ENCODE measurements around the gene CROCC2.

The CROCC2 gene

DNA sequence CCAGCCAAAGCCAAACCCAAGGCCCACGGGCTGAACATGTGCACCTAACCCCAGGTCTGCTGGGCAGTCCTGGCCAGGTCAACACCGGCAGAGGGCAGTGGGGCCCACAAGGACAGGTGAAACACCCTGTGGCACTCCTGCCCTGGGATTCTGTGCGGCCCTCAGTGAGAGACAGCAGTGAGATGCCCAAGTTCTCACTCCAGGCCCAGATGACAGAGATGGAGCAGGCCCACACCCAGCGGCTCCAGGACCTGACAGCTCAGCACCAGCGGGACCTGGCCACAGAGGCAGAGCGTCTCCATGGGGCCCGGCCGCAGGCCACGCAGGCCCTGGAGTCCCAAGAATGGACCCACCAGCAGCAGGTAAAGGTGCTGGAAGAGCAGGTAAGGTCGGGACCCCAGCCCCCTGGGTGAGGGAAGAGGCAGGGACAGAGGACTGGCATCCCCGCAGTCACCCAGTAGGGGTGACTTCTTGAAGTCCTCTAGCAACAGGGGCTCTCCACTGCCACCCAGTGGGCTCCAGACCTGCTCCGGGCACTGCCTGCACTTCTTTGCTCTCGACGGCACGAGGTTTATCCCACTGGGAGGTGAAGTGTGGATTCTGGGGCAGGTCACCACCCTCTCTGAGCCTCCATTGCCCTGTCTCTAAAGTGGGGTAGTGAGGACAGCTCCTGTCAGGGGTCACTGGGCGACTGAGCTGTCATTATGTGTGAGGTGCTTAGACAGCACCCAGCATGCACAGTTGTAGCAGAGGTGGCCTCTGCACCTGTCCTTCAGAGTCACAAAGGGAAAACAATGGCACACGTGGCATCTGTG lies 83.5 kb downstream of the CROCC2 start:
- H3K4me3 ChIP-seq (replicated peaks; ENCODE audit: low read depth, low read length): no peak overlapping the region
- no peak for DNase-seq (ENCODE audit: extremely low read depth, low read depth)

DNA sequence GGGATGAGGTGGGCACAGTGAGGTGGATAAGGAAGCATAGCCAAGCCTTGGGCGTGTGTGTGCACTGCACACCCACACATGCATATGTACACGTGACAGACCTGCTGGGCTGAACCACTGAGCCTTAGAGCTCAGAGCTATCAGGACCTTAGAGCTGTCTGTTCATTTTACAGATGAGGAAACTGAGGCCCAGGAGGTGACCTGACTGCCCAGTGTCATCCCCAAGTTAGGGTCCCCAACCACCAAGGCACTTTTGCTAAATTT lies 84.1 kb downstream of the CROCC2 start:
- DNase-seq (ENCODE audit: extremely low read depth, low read depth): no peak
- TF ChIP-seq, protein P1, sequence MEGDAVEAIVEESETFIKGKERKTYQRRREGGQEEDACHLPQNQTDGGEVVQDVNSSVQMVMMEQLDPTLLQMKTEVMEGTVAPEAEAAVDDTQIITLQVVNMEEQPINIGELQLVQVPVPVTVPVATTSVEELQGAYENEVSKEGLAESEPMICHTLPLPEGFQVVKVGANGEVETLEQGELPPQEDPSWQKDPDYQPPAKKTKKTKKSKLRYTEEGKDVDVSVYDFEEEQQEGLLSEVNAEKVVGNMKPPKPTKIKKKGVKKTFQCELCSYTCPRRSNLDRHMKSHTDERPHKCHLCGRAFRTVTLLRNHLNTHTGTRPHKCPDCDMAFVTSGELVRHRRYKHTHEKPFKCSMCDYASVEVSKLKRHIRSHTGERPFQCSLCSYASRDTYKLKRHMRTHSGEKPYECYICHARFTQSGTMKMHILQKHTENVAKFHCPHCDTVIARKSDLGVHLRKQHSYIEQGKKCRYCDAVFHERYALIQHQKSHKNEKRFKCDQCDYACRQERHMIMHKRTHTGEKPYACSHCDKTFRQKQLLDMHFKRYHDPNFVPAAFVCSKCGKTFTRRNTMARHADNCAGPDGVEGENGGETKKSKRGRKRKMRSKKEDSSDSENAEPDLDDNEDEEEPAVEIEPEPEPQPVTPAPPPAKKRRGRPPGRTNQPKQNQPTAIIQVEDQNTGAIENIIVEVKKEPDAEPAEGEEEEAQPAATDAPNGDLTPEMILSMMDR (IDR thresholded peaks at IDR 0.05; ENCODE audit: low read depth, low read length, missing control alignments): no peak

More for the DNA sequence above, 83.5 kb downstream of the CROCC2 start:
- TF ChIP-seq, protein P1 (IDR thresholded peaks at IDR 0.05; ENCODE audit: low read depth, low read length, missing control alignments): peak; percentile 51

DNA sequence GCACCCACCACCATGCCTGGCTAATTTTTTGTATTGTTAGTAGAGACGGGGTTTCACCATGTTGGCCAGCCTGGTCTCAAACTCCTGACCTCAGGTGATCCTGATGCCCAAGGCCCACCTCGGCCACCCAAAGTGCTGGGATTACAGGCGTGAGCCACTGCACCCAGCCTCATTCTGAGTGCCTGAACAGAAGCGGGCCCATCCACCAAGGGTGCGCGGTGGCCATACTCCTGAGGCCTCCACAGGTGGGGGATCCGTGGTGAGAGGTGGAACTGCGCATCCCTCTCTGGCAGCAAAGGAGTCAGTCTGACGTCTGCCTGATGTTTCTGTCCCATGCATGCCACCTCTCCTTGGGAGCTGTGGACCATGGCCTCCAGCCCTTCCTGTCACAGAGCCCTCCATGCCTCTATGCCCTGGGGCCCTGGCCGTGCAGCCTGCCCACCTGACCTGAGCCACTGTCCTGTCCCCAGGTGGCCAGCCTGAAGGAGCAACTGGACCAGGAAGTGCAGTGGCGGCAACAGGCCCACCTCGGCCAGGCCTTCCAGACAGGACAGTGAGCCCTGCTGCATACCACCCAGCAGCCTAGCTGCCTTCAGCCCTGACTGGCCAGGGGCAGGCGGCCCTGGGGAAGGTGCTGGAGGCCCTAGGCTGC lies 84.7 kb downstream of the CROCC2 start:
- TF ChIP-seq, protein P1 (IDR thresholded peaks at IDR 0.05; ENCODE audit: low read depth, low read length, missing control alignments): no peak
- no peak for DNase-seq (ENCODE audit: extremely low read depth, low read depth)
- no peak overlapping the region for H3K4me3 ChIP-seq (replicated peaks; ENCODE audit: low read depth, low read length)

More for the DNA sequence above, 84.1 kb downstream of the CROCC2 start:
- no peak overlapping the region for H3K4me3 ChIP-seq (replicated peaks; ENCODE audit: low read depth, low read length)

DNA sequence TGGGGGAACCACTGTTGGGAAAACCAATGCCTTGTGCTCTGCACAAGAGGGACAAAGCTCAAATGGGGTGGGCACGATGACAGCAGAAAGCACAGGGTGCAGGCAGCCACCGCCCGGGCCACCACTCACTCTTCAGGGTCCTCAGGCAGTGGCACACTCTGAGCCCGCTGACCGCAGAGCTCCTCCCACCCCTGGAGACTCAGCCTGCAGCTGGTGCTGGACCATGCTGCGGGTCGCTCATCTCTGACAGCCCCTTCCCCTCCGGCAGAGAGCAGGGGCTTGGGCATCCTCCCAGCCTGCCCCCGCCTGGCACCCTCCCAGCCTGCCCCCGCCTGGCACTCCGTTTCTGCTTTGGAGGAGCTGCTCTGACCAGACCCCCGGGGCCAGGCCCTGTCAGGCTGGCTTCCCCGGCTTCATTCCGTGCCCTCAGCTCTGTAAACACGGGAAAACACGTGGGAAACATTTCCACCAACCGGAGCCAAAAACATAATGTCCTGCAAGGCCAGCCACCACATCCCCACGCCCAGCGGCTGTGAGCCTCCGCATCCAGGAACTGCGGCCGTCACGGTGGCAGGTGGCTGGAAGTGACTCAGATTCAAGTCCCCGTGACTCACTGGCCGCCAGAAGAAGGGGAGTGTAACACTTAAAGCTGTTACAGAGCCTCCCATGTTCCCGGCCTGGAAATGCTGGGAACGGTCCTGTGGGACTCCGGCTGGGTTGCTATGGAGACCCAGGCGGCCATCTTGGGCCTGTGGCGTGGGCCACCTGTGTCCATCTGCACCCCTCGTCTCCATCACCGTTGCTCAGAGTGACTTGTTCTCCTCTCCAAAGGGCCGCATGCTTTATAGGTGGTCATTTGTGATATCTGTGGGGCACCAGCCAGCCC lies 85.5 kb downstream of the CROCC2 start:
- H3K4me3 ChIP-seq (replicated peaks; ENCODE audit: low read depth, low read length): no peak overlapping the region
- peak; percentile 92 for DNase-seq (ENCODE audit: extremely low read depth, low read depth)
- TF ChIP-seq, protein P1 (IDR thresholded peaks at IDR 0.05; ENCODE audit: low read depth, low read length, missing control alignments): no peak

DNA sequence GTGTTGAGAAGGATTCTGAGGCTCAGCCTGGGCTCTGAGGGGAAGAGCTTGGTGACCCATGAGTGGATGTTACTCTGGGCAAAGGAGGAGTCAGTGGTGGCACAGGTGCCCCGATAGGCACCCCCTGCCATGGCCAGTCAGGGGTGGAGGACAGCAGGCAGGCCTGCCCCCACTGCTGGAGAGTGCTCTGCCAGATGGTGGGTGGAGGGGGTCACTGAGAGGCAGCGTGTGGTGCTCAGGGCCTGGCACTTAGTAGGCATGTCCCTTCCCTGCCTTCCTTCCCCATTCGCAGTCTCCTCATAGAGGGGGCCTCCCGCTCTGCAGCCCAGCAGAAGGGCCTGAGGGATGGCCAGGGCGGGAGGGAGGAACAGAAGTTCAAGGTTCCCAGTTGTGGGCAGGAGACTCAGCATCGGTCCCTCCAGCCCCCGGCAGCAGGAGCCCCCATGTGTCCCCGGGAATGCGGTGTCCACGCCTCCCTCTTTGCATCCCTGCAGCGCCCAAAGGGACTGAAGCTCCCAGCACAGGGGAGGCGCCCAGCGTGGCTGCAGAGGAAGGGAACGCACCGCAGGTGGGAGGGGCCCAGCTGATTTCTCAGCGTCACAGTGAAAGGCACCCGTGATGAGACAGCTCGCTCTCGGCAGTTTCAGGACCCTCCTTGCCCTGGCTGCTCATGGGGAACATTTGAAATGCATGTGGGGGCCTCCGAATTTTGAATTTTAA lies 86.6 kb downstream of the CROCC2 start:
- DNase-seq (ENCODE audit: extremely low read depth, low read depth): no peak
- TF ChIP-seq, protein P1 (IDR thresholded peaks at IDR 0.05; ENCODE audit: low read depth, low read length, missing control alignments): no peak
- H3K4me3 ChIP-seq (replicated peaks; ENCODE audit: low read depth, low read length): no peak overlapping the region

DNA sequence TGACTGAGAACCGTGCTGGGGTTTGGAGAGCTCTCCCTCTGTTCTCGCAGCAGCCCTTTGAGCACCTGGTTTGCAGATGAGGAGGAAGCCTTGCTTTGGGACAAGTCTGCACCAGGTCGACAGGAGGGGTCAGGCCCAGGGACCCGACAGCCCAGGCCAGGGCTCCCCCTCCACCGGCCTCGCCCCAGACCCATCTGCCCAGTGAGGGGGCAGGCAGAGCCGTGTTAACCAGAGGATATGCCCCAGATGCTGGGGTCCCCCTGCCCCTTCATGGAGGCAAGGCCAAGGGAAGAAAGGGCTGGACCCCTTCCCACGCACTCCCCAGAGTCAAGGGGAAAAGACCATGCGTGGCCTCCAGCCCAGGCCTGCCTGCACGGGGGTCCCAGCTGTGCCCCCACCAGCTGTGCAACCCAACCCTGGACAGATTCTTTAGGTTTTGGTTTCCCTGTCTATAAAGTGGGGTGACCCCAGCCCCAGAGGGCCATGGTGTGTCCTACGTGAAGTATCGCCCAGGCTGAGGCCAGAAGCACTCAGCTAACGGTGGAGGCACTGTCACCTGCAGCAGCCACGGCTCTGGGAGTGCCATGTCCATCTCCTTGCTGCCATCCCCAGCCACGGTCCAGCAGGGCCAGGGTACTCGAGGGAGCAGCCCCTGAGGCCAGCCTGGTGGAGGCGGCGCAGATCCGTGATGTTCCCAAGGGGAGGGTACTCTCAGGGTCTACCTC lies 87.5 kb downstream of the CROCC2 start:
- H3K4me3 ChIP-seq (replicated peaks; ENCODE audit: low read depth, low read length): no peak overlapping the region
- TF ChIP-seq, protein P1 (IDR thresholded peaks at IDR 0.05; ENCODE audit: low read depth, low read length, missing control alignments): no peak
- DNase-seq (ENCODE audit: extremely low read depth, low read depth): no peak
